Ishikawa (cell line): ENCODE results near the gene R3HDM2.

ENCODE experiments used
- CREB1 ChIP-seq: IDR thresholded peaks from 2 replicates; pipeline ENCODE4 v1.6.1; 2012; ENCODE audit warnings: low read depth
- YY1 ChIP-seq: IDR thresholded peaks from 2 replicates; pipeline ENCODE4 v1.6.1; 2012; ENCODE audit warnings: low read depth

- TF ChIP-seq CREB1, result no peak
- TF ChIP-seq YY1, result no peak
These were observed 218.8 kb downstream of the R3HDM2 start for GRCh38 chr12:57211791-57212700.
